ENCODE data around the gene AREL1.

The AREL1 gene

DNA sequence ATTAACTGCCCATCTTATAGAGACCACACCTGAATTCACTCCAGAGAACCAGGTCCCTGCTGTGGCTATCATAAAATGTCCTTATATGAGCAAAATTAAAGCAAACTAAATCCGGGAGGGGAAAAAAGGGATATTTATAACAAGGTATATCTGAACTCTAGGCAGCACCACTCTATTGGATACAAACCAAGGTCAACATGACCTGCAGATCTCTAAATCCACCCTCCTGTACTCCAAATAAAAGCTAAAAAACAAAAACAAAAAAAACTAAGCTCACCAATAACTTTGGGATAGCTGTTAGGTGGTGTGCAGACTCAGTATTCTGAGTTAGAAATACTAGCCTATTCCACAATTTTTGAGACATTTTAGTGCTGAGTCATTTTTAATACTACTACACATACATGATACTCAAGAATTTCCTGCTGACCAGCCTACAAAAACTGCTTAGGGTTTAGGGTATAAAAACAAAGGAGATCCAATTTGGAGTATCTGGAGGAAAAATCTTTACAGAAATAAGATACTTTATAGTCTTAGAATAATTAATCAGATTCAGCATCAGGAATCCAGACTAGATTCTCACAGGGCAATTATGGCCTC is 54.2 kb downstream of the AREL1 start:
- DNase-seq = no peak

DNA sequence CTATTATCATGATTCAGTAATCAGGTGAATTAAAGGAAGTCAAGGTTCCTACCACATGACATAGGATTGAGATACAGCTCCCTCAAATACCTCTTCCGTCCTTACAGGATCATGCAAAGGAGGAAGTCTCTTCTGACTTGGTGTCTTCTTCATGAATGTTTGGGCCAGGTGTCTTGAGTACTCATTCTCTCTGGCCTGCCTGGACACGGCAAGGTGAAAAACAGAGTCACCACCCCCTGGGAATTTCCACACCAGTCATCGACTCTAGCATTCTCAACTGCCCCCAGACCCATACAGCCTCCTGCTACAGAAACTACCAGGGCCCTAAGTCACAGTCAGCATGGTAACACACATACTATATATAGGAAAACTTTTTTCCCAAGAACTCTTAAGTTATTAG is 55.9 kb downstream of the AREL1 start:
- no peak for DNase-seq

DNA sequence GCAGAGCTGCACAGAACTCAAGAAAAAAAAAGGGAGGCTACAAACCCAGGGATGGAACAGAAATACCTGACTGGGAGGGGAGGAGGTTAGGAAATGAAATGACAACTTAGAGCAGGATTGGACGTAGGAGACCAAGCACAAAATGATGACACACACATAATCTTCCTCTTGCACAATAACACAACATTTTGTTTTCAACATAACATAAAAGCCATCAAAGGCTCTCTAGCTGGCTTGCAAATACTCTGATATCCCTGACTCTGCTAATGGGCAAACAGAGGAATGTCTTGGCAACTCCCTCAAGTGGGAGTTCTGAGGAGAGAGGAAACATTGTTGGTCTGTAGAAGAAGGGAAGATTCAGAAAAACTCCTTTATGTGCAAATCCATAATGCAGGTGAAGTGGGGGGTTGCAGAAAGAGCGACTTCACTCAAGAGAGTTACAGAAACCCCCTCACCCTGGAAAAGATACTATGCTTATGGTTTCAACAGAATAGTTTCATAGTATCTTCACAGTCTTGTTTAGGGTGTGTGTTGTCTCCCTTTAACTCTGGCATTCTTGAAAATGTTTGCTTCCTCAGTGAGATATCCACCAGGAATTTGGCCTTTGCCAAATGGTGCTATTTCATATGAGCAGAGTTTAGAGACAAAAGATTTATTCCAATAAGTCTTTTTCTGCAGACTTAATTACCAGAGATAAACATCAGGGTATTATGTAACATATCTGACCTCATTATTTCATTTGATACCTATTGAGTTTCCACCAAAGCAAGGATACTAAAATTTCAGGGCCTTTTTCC is 57.1 kb downstream of the AREL1 start:
- no peak for DNase-seq

DNA sequence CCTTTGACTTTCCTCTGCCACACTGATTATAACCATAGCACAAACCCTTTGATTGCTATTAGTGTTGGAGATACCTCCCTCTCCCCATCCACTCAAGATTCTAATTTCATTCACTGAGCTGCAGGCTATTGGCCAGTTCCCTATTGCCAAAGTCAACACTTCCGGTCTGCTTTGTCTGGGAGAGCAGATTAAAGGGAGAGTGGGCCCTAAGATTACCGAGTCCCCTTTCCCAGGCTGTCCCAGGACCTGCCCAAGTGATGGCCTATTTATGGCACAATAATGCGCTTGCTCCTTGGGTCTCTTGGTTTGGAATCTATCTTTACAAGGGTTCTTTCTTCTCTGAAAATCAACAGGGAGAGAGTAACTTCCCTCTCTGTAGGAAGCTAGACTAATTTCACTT is 57.9 kb downstream of the AREL1 start:
- DNase-seq = no peak

DNA sequence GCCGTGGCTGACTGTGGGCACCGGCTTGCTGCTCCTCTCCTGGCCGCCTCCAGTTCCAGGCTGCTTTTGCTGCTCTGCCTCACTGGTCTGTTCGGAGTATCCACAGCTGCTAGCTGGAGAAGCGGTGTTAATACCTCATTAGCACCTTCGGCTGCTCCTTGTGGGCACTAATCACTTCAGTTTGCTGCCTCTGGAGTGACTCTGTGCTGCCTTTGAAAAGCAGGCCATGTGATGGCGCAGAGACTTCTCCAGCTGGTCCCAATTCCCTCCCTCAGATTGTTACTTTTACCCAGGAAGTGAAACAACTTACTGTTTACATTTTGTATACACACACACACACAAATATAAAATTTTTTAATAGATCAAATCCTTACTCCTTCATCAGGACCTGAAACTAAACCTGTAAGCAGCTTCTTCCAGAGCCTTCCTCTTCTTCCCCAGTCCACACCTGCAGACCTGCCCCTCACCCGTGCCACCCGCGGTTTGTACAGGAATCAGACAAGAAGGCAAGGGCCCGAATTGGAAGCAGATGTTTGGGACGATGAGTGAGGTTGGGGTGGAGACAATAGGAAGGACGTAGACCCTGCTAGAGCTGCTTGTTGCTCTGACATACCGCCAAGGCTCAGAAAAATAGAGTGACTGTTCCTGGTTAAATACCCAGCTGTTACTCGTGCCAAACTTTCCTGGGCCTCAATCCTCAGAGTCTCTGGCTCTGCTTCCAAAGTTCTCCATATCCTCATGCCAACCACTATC is 59.3 kb downstream of the AREL1 start:
- DNase-seq = no peak

DNA sequence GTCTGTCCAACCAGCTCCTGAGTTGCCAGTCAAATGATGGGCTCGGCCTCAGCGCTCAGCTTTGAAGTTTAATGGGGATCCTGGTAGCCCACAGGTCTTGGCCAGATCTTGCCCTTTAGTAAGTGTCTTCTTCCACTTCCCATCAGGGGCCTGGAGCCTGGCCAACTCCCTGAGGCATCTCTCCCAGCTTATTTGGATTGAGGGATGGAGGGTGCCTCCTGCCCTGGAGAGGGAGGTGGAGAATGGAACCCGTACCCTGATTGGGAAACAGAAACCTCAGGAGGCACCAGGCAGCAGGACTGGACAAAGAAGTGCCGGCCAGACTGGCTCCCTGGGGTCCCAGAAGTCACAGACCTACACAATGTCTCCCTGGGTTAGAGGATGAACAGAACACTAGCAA is 60.3 kb downstream of the AREL1 start:
- DNase-seq = no peak

DNA sequence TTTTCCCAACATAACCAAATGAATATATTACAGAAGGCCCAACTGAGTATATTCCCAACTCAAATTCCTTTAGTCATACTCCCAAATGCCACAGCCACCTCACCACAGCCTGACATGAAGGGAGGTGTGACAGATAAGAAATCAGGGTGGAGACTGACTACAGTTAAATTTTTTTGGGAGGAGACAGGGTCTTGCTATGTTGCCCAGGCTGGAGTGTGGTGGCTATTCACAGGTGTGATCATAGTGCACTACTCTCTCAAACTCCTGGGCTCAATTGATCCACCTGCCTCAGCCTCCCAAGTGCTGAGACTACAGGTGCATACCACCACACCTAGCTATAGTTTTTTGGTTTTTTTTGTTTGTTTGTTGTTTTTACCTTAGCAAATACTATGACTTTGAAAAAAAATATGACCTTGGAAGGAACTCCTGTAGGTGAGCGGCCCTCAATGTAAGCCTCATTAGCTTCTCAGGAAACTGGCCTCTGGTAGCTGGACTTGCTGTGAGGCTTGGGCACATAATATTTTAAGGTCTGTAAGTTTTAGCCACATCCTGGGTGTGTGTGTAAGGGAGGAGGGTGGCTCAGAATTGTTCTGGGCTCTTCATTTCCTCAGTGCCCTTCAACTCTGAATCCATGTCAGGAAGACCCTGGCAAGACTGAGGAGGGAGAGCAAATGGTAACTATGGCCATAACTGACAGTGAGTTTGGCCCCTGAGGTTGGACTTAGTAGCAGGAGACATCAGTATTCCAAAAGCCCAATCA is 61.8 kb downstream of the AREL1 start:
- no peak for DNase-seq

DNA sequence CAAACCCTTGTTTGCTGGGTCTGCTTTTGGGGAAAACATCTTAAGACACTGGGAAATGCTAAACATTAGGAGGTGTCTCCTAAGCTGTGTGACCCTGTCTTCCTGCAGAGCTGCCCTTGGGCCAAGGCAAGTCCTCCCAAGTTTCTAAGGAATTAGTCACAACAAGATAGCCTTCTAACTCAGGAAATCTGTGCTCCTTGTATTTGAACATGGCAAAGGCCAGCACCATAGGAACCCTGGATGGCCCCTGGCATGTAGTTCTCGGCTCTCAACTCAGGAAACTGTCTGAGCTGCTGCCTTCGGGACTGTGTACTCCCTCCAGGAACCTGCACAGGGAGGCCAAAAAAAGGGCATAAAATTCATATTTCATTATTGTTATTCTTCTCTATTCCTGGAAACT is 63.2 kb downstream of the AREL1 start:
- DNase-seq = no peak

DNA sequence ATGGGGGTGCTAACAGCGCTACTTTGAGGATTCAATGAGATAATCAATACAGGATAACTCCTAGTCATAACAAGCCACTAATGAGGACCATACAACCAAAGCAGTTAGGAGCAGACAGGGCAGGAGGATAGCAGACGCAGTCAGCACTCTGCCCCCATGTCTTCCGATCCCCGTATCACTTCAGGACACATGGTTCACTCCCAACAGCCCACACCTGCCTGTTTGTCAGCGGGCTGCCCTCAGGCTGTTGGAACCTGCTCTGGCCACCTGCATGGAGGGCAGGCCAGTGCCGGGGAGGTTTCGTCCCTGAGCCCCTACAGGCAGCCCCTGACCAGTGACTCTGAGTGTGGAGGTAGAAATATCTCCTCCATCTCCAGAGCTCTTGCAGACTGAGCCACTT is 63.7 kb downstream of the AREL1 start:
- DNase-seq = no peak

DNA sequence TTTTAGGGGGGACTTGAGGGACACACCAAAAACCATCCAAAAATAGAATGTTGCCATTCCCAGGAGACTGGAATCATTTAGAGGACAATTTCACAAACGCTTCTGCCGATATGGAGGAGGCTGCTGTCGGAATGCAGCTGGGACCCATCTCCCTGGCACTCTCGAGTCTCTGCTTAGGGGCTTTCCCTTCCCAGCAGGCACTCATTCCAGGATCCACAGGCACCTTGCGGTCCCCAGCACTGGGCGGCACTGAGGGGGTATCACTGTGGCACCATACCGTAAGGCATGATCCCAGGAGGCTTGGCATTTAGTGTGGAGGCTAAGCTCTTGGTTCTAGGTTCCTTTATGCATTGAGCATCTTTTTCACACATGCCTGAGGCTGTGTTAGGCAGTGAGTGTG is 64.3 kb downstream of the AREL1 start:
- no peak for DNase-seq

DNA sequence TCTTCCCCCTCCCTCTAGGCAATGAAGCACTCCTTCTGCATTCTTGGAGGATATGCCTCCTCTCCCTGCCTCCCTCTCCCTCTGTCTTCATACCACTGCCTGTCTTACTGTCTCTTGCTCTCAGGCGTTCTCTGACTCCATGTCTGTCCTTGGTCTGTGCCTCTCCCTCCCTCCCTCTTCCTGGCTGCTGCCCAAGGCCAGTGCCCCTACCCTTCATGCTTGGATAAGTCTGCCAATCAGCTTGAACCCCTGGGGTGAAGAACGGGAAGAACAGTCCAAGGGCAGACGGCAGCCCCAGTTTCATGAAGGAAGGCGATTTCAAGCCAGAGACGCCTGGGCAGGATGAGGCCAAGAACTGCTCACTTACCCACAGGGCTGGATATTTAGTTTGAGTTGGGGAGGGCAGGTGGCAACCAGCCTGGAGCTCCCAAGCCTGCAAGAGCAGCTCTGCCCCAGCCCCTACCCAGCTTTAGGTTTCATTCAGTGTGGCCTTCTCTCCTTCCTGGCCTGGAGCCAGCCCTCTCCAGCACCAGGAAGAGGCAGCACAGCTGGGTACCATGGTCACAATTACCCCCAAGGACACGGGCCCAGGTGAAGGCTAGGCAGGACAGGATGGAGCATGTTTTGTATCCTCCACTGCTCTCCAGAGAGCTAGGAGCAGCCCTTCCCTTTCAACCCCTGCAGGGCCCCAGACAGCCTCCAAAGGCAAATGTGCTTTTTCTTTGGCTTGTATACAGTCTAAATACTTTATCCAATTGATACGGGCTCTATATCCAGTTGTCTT is 65.0 kb downstream of the AREL1 start:
- no peak for DNase-seq

DNA sequence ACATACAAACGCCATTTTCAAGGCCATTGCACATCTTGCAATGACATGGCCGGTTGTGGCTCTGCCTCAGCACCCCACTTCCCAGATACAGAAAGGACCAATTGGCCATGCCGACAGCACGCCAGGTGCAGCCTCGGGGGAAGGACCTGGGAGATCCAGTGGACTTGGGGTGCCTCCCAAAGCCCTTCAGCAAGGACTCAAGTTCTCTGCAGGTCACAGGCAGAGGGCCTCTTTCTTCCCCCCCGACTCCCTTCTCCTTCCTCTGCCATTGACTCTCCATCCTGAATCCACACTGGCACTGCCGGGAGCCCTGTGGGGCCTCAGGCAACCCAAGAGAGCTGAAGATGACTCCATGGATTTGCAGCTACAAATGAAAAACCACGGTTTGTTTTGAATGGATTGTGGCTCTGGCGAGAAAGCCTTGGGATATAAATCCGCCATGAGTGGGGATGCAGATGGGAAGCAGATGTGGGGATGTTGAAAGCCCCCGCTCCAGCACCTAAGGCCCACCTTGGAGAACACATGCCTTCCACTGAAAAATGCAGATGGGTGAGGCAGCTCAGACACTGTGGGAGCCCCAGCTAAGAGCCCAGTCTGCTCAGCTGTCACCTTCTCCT is 65.7 kb downstream of the AREL1 start:
- no peak for DNase-seq

DNA sequence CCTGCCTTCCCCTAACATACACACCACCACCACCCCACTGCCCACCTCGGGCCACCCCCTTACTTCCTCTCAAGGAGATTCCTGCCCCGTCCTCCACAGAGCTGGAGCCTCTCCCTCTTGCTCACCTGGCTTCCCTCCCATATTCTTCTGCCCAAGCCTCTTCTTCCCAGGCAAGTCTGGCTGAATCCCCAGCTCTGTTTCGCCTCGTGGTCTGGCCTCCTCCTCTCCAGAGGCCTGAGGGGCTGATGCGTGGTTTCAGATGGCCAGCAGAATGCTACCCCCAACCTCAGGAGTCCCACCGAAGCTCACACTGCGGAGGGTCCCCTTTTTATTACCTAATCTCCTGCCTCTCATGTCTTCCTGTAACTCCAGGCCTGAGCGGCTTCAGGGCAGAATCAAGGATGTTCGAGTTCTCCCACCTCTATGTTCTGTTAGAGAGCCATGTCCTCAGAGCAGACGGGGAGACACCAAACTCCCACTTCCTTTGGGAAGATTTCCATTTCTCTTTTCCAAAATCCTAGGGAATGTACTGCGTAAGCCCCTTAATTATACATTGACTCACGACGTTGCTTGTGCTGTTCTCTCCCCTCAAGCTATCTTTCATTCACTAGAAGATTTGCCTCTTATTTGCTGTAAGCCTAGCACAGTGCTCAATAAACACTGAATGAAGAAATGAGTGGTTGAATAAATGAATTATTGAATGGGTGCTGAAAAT is 67.0 kb downstream of the AREL1 start:
- no peak for DNase-seq

DNA sequence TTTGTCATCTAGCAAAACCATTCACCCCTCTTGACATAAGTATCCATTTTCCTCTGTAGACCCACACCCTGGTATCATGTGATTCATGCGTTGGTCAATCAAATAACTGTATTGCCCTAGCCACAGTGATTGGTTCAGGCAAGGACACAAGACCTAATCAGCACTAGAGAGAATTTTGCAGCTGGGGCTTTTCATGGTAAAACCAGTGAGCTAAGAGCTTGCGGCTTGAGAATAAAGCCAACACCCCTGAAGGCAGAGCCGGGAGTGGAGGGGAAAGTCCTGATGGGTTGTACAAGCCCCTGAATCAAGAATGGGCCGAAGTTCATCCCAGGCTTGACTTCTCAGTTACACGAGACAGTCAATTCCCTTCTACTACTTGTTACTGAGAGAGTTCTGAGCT is 67.6 kb downstream of the AREL1 start:
- DNase-seq = no peak

DNA sequence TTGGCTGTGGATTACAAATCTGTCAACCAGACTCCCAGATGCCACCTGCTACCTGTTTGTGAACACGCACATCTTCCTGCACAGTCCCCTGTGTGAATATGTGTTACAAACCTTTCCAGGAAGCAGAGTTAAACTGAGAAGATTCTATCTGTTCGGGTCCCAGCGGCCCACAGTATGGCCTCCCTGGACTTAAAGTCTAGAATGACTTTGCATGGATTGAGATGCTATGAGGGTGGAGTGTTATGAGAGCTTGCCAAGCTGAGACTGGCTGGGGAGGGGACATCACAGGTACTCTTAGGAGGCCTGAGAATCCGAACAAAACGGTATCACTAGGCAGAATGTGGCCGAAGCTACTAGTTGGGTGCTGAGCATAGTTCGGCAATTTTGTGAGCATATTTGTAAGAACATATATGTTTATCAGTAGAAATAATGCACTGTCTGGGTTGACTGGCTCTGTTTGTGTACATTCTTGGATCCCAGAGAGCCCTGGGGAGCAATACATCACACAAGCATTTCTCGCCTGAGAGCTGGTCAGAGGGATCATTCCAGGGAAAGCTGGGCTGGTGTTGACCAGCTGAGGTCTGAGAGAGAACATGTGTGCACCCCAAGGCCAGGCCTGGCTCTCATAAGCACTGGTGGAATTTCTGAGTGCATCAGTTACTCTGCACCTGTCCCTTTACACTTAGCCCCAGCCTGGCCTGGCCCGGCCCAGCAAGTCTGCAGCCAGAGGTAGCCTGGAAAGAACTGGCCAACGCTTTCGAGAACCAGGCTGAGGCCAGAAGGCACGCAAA is 71.1 kb downstream of the AREL1 start:
- no peak for DNase-seq

DNA sequence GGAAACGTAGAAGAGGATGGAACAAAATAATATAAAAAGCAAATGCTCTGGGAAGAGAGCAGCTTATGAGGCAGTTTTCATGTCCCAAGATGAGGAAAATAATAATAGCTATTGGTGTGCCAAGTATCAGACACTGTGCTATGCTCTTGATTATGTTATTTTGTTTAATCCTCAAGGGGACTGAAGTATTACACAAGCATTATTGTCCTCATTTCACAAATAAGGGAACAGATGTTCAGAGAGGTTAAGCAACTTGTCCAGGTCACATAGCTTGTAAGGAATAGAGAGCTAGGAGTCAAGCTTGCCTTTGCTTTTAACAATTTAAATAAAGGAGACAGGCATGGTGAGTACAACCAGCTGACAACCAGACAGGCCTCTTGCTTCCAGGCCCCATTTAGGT is 73.9 kb downstream of the AREL1 start:
- no peak for DNase-seq

DNA sequence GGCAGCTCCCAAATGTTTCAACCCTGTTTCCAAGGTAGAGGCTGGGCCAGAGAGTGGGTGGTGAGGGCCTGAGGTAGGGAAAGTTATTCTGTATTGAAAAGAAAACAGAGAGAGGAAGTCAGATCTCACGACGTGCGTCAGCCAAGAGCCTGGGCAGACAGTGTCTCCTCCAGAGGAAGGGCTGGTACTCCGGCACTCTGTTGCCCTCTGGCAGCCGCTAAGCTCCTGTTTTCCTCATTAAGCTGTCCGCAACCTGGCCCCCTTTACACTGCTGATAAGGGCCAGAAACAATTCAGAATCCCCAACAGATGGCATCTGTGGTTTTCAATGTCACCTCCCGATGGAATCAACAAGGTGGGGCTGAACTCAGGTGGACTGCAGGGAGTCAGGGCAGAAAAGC is 74.8 kb downstream of the AREL1 start:
- DNase-seq = no peak

DNA sequence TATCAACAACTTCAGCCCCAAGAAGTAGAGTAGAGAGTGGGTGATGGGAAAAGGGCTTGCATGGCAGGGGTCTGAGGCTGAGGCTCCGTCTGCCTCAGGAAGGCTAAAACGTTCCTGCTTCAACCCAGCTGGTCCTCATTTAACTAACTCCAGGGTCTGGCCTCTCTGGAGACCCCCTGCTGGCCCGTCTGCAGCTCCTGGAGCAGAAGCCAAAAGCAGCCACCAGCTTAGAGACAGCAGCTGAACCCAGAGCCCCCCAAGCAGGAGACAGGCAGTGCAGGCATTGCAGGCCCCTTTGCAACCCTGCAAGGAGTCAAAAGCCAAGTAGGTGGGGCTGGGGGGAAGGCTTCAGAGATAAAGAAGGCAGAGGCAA is 75.7 kb downstream of the AREL1 start:
- DNase-seq = no peak

DNA sequence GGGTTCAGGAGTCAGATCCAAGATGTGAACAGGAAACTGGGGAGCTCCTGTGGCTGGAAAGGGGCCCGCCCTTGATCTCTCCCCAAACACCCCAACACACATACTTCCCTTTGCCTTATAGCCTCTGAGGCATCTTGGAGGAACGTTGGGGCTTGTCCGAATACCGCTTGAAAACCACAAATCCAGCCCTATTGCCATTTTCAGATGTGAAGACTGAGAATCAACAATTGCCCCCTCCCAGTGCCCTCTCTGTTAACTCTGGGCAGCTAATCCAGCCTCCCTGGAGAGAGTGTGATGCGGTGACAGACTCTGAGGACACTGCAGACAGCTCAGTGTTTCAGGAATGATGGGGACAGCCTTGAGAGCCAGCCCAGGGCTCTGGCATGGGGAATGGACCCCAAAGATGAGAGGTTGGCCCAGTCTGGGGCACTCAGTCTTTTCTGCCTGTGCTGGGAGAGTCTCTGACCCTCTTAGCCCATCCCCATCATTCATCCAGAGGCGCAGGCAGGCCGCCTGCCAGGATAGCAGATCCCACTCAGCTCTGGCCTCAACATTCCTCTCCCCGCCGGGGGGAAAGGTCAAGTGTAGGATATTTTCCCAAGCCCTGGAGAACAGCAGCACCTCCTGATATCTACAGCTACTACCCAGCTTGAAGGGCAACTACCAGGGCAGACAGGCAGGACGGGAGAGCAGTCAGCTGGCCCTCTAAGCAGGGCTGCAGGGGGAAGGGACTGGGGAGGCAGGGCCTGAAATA is 76.3 kb downstream of the AREL1 start:
- DNase-seq = no peak

DNA sequence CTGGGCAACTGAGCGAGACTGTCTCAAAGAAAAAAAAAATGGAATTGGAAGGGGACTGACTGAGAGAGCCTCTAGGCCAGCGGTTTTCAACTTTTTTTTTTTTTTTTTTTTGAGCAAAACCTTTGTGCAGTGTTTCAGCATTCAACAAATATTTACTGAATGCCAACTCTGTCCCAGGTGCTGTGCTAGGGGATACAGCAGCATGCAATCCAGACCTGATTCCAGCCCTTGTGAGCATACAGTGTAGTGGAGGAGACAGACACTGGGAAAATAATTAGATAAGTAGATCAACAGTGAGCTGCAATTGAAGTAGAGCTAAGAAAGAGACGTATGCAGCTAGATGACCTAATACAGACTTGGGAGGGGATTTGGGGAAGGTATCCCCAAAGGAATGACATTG is 77.0 kb downstream of the AREL1 start:
- no peak for DNase-seq

Measured in NCI-H774 (cell line).